TTC549 (cell line): Measurements from ENCODE around the gene TESMIN.

ENCODE experiments used
- FAIRE-seq: peaks from 2 replicates; lab custom pipeline; 2012; peaks lifted over from hg19 to GRCh38; lab: Jason Lieb, UNC

The TESMIN gene

GRCh38 chr11:68761801-68762200 is 10.5 kb upstream of the TESMIN start:
- FAIRE-seq = no peak

GRCh38 chr11:68759991-68760390 is 8.7 kb upstream of the TESMIN start:
- FAIRE-seq = no peak

GRCh38 chr11:68757711-68758110 is 6.4 kb upstream of the TESMIN start:
- no peak for FAIRE-seq

GRCh38 chr11:68756171-68756766 is 4.9 kb upstream of the TESMIN start:
- FAIRE-seq = no peak

GRCh38 chr11:68753300-68753699 is 2.0 kb upstream of the TESMIN start:
- no peak for FAIRE-seq

GRCh38 chr11:68751004-68751325 is 355 bp downstream of the TESMIN start:
- FAIRE-seq = no peak

- FAIRE-seq = no peak
Measured at GRCh38 chr11:68750195-68751003, 921 bp downstream of the TESMIN start.

- no peak for FAIRE-seq
Measured at GRCh38 chr11:68749229-68750123, 1.8 kb downstream of the TESMIN start.

- FAIRE-seq = no peak
Measured at GRCh38 chr11:68748061-68748460, 3.3 kb downstream of the TESMIN start.

GRCh38 chr11:68743539-68743938 is 7.8 kb downstream of the TESMIN start:
- no peak for FAIRE-seq

GRCh38 chr11:68741463-68741862 is 9.9 kb downstream of the TESMIN start:
- FAIRE-seq = no peak

- no peak for FAIRE-seq
Measured at GRCh38 chr11:68735646-68736045, 15.7 kb downstream of the TESMIN start.

- FAIRE-seq = no peak
Measured at GRCh38 chr11:68735125-68735524, 16.2 kb downstream of the TESMIN start.

- no peak for FAIRE-seq
Measured at GRCh38 chr11:68734111-68734510, 17.2 kb downstream of the TESMIN start.

GRCh38 chr11:68727783-68728182 is 23.5 kb downstream of the TESMIN start:
- FAIRE-seq = no peak

GRCh38 chr11:68724293-68724692 is 27.0 kb downstream of the TESMIN start:
- FAIRE-seq = no peak

GRCh38 chr11:68722143-68722542 is 29.2 kb downstream of the TESMIN start:
- no peak for FAIRE-seq

GRCh38 chr11:68721075-68721474 is 30.2 kb downstream of the TESMIN start:
- no peak for FAIRE-seq

GRCh38 chr11:68715456-68716122 is 35.7 kb downstream of the TESMIN start:
- no peak for FAIRE-seq

- FAIRE-seq = no peak
Measured at GRCh38 chr11:68714060-68714856, 37.1 kb downstream of the TESMIN start.

- FAIRE-seq = no peak
Measured at GRCh38 chr11:68711114-68711513, 40.2 kb downstream of the TESMIN start.

- FAIRE-seq = no peak
Measured at GRCh38 chr11:68710409-68710808, 40.9 kb downstream of the TESMIN start.
